ENCODE measurements around the gene EXOC7. TPM values are rescaled to one million over a fixed set of nuclear protein-coding genes. Genes with fewer than 3 reads are reported as not detected.
A peak's percentile ranks its signal among the peaks of the same experiment; 100 is the strongest.

EXOC7 gene
- total and polyA plus RNA-seq, 4 donors: 25.7 to 138 (median 100) TPM

DNA sequence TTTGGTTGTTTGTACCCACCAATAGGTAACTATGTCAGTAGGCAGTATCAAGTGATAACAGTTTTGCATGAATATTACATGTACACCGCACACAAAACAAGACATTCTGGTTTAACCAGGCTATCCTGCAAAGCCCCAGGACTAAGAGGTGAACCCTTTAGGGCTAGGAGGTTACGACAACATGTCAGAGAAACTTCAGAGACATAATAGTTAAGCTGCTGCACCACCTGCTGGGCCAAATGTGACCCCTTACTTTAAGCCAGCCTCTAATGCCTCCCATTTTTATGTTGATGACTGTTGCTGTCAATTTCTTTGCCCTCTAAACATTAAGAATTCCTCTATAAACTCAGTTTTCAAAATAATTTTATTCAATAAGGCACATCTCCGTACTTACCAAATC is 46.7 kb downstream of the EXOC7 start:
- no peak for ATAC-seq (ENCODE audit: low FRiP score)
- Histone ChIP-seq H3K4me3 (ENCODE audit: low read length in 2 of 2) (no peak overlapping the region), H3K9me3 (ENCODE audit: control insufficient read depth, low read length) (no peaks in the 10 kb centered on the region), H3K36me3 (ENCODE audit: control insufficient read depth in 1 of 2, insufficient read depth in 2 of 2, low read length in 1 of 2) (peaks cover 9 to 12% of the 10 kb centered on the region in 2 donors), H3K27ac (ENCODE audit: low read depth in 1 of 2, low read length in 2 of 2) (no peak overlapping the region), H3K27me3 (ENCODE audit: control insufficient read depth in 1 of 2, insufficient read depth in 2 of 2, low read length in 1 of 2) (no peaks in the 10 kb centered on the region), H3K4me1 (ENCODE audit: control insufficient read depth in 1 of 2, insufficient read depth in 2 of 2, low read length in 2 of 2) (no peaks in the 10 kb centered on the region)
- DNase-seq: no peak
- intact Hi-C loops (cut with DNase I): no loop called here
- WGBS, 2 donors: 92 to 98% methylated on average over 3 of the region's 3 CpGs

DNA sequence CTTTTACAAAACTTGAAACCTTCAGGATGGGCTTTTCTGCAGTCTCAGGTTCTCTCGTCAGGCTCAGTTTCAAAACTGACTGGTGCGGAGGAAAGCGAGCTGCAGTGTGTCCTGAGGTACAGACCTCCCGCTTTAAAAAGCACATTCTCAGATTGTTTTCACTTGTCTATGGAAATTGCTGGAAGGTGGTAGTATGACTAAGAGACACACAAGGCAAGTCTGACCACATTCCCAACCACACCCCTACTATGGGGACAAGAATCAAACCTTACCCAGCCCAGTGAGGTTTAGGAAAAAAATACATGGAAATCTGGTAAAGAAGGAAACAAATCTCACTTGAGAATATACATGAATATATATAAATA is 49.5 kb downstream of the EXOC7 start:
- peaks cover 5 to 13% of the 10 kb centered on the region in 2 donors for H3K36me3 ChIP-seq (ENCODE audit: control insufficient read depth in 1 of 2, insufficient read depth in 2 of 2, low read length in 1 of 2)
- no peak for ATAC-seq (ENCODE audit: low FRiP score)
- H3K27ac ChIP-seq (ENCODE audit: low read depth in 1 of 2, low read length in 2 of 2): no peak overlapping the region
- 90 to 96% methylated on average over 4 of the region's 4 CpGs for WGBS, 2 donors
- H3K4me1 ChIP-seq (ENCODE audit: control insufficient read depth in 1 of 2, insufficient read depth in 2 of 2, low read length in 2 of 2): no peaks in the 10 kb centered on the region
- intact Hi-C loops (cut with DNase I): no loop called here
- no peaks in the 10 kb centered on the region for H3K9me3 ChIP-seq (ENCODE audit: control insufficient read depth, low read length)
- H3K27me3 ChIP-seq (ENCODE audit: control insufficient read depth in 1 of 2, insufficient read depth in 2 of 2, low read length in 1 of 2): no peaks in the 10 kb centered on the region
- DNase-seq: no peak
- no peak overlapping the region for H3K4me3 ChIP-seq (ENCODE audit: low read length in 2 of 2)

DNA sequence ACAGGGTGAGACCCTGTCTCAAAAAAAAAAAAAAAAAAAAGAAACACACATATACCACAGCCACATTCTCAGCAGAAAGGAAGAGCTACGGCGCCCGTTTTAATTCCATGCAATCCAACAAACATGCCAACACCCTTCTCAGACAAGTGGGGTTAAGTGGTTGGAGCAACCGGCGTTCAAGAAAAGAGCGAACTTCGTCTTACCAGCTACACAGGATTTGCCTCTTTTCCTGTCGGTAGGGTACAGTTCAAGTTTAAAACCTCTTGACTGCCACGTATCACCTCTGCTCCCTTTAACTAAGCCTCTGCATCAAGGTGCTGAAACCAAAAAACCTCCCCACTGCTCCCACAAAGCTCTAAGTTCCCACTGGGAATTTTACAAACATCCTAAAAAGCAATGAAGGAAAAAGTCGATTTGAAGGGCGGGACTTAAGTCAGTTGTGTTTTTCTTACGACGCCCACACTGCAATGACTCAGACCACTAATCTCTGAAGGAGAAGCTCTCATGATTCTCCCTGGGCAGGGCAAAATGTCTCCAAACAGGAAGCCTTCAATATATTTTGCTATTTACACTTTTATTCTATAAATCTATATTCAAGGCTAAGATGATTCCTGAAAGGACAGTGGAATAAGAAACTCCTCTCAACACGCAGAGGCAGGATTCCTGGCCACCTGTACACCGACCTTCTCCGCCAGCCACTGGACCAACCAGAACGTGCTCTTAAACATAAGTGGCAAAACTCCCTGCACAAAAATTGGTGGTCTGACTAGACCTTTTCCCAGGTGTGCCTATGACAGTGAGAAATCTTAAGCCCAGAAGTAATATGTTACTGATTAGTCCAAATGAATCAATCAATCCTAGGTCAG is 50.1 kb downstream of the EXOC7 start:
- no peaks in the 10 kb centered on the region for H3K4me1 ChIP-seq (ENCODE audit: control insufficient read depth in 1 of 2, insufficient read depth in 2 of 2, low read length in 2 of 2)
- no peak overlapping the region for H3K4me3 ChIP-seq (ENCODE audit: low read length in 2 of 2)
- intact Hi-C loops (cut with DNase I): no loop called here
- ATAC-seq (ENCODE audit: low FRiP score) (no peak), DNase-seq (no peak)
- peaks cover 8 to 12% of the 10 kb centered on the region in 2 donors for H3K36me3 ChIP-seq (ENCODE audit: control insufficient read depth in 1 of 2, insufficient read depth in 2 of 2, low read length in 1 of 2)
- H3K27ac ChIP-seq (ENCODE audit: low read depth in 1 of 2, low read length in 2 of 2): no peak overlapping the region
- H3K9me3 ChIP-seq (ENCODE audit: control insufficient read depth, low read length): no peaks in the 10 kb centered on the region
- 78 to 80% methylated on average over 17 of the region's 17 CpGs for WGBS, 2 donors
- no peaks in the 10 kb centered on the region for H3K27me3 ChIP-seq (ENCODE audit: control insufficient read depth in 1 of 2, insufficient read depth in 2 of 2, low read length in 1 of 2)

DNA sequence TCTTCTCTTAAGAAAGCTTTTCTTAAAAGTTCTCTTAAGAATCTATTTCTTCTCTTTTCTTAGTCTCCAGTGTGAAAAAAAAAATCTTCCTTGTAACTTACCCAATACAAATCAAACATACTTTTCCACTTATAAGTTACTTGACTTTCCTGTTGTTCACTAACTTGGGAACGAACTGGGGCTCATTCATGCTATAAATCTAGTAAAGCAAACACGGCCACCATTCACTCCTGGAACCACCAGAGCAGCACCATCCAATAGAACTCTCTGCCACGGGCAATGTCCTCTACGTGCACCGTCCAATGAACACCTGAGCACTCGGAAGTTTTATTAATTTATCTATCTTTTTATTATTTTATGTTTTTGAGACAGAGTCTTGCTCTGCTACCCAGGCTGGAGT is 52.0 kb downstream of the EXOC7 start:
- 66 to 70% methylated on average over 6 of the region's 6 CpGs for WGBS, 2 donors
- DNase-seq (peak in 1 of 2 donors; percentile 0), ATAC-seq (ENCODE audit: low FRiP score) (no peak)
- no peak overlapping the region for H3K4me3 ChIP-seq (ENCODE audit: low read length in 2 of 2)
- H3K4me1 ChIP-seq (ENCODE audit: control insufficient read depth in 1 of 2, insufficient read depth in 2 of 2, low read length in 2 of 2): no peaks in the 10 kb centered on the region
- intact Hi-C loops (cut with DNase I): no loop called here
- no peak overlapping the region for H3K27ac ChIP-seq (ENCODE audit: low read depth in 1 of 2, low read length in 2 of 2)
- no peaks in the 10 kb centered on the region for H3K9me3 ChIP-seq (ENCODE audit: control insufficient read depth, low read length)
- no peaks in the 10 kb centered on the region for H3K27me3 ChIP-seq (ENCODE audit: control insufficient read depth in 1 of 2, insufficient read depth in 2 of 2, low read length in 1 of 2)
- peaks cover 11 to 15% of the 10 kb centered on the region in 2 donors for H3K36me3 ChIP-seq (ENCODE audit: control insufficient read depth in 1 of 2, insufficient read depth in 2 of 2, low read length in 1 of 2)

GRCh38 chr17:76050538-76051467 is 52.8 kb downstream of the EXOC7 start:
- ATAC-seq (ENCODE audit: low FRiP score) (no peak), DNase-seq (peak in 1 of 2 donors; percentile 25)
- H3K4me1 ChIP-seq (ENCODE audit: control insufficient read depth in 1 of 2, insufficient read depth in 2 of 2, low read length in 2 of 2): no peaks in the 10 kb centered on the region
- H3K27me3 ChIP-seq (ENCODE audit: control insufficient read depth in 1 of 2, insufficient read depth in 2 of 2, low read length in 1 of 2): no peaks in the 10 kb centered on the region
- intact Hi-C loops (cut with DNase I): no loop called here
- H3K9me3 ChIP-seq (ENCODE audit: control insufficient read depth, low read length): no peaks in the 10 kb centered on the region
- no peak overlapping the region for H3K27ac ChIP-seq (ENCODE audit: low read depth in 1 of 2, low read length in 2 of 2)
- peaks cover 11 to 15% of the 10 kb centered on the region in 2 donors for H3K36me3 ChIP-seq (ENCODE audit: control insufficient read depth in 1 of 2, insufficient read depth in 2 of 2, low read length in 1 of 2)
- 90 to 91% methylated on average over 11 of the region's 11 CpGs for WGBS, 2 donors
- H3K4me3 ChIP-seq (ENCODE audit: low read length in 2 of 2): no peak overlapping the region

DNA sequence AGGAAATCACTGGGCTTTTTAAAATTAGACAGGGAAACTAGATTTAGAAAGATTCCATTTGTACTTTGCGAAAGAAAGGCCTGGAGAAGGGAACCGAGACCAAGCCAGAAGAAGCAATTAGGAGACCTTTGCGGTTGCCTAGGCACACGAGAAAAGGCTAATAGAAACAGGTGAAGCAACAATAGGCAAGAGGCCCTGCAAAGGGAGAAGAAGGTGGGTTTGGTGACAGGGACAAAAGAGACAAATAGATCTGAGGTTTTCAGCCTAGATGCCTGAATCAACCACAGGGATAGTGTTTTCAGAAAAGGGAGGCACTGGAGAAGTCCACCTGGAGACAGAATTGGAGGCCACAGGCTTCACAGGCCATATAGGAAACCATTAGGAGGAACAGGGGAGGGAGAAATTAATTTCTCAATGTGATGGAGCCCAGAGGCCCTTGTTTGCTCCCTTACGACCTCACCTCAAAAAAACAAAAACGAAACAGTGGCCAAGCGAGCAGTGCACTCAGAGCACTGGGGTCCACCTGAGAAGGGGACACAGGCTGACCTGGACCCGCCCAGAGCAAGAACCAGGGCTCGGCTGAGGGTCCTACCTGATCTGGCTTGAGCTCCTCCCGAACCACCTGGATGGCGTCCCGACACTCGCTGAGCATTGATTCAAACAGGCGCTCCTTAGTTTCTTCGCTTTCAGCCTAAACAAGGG is 53.6 kb downstream of the EXOC7 start:
- peak in 1 of 2 donors; percentile 73 for DNase-seq
- H3K4me1 ChIP-seq (ENCODE audit: control insufficient read depth in 1 of 2, insufficient read depth in 2 of 2, low read length in 2 of 2): no peaks in the 10 kb centered on the region
- peaks cover 12 to 15% of the 10 kb centered on the region in 2 donors for H3K36me3 ChIP-seq (ENCODE audit: control insufficient read depth in 1 of 2, insufficient read depth in 2 of 2, low read length in 1 of 2)
- no peaks in the 10 kb centered on the region for H3K9me3 ChIP-seq (ENCODE audit: control insufficient read depth, low read length)
- H3K4me3 ChIP-seq (ENCODE audit: low read length in 2 of 2): no peak overlapping the region
- intact Hi-C loops (cut with DNase I): no loop called here
- no peak for ATAC-seq (ENCODE audit: low FRiP score)
- 90 to 91% methylated on average over 15 of the region's 15 CpGs for WGBS, 2 donors
- no peak overlapping the region for H3K27ac ChIP-seq (ENCODE audit: low read depth in 1 of 2, low read length in 2 of 2)
- H3K27me3 ChIP-seq (ENCODE audit: control insufficient read depth in 1 of 2, insufficient read depth in 2 of 2, low read length in 1 of 2): no peaks in the 10 kb centered on the region

GRCh38 chr17:76049239-76049638 is 54.3 kb downstream of the EXOC7 start:
- no peak overlapping the region for H3K27ac ChIP-seq (ENCODE audit: low read depth in 1 of 2, low read length in 2 of 2)
- intact Hi-C loops (cut with DNase I): no loop called here
- DNase-seq (no peak), ATAC-seq (ENCODE audit: low FRiP score) (no peak)
- peaks cover 14 to 19% of the 10 kb centered on the region in 2 donors for H3K36me3 ChIP-seq (ENCODE audit: control insufficient read depth in 1 of 2, insufficient read depth in 2 of 2, low read length in 1 of 2)
- no peak overlapping the region for H3K4me3 ChIP-seq (ENCODE audit: low read length in 2 of 2)
- H3K4me1 ChIP-seq (ENCODE audit: control insufficient read depth in 1 of 2, insufficient read depth in 2 of 2, low read length in 2 of 2): no peaks in the 10 kb centered on the region
- H3K27me3 ChIP-seq (ENCODE audit: control insufficient read depth in 1 of 2, insufficient read depth in 2 of 2, low read length in 1 of 2): no peaks in the 10 kb centered on the region
- 84 to 88% methylated on average over 3 of the region's 3 CpGs for WGBS, 2 donors
- H3K9me3 ChIP-seq (ENCODE audit: control insufficient read depth, low read length): no peaks in the 10 kb centered on the region

- Histone ChIP-seq H3K4me3 (ENCODE audit: low read length in 2 of 2) (no peak overlapping the region), H3K36me3 (ENCODE audit: control insufficient read depth in 1 of 2, insufficient read depth in 2 of 2, low read length in 1 of 2) (peaks cover 16 to 20% of the 10 kb centered on the region in 2 donors), H3K4me1 (ENCODE audit: control insufficient read depth in 1 of 2, insufficient read depth in 2 of 2, low read length in 2 of 2) (no peaks in the 10 kb centered on the region), H3K27ac (ENCODE audit: low read depth in 1 of 2, low read length in 2 of 2) (no peak overlapping the region), H3K9me3 (ENCODE audit: control insufficient read depth, low read length) (no peaks in the 10 kb centered on the region), H3K27me3 (ENCODE audit: control insufficient read depth in 1 of 2, insufficient read depth in 2 of 2, low read length in 1 of 2) (no peaks in the 10 kb centered on the region)
- ATAC-seq (ENCODE audit: low FRiP score): no peak
- intact Hi-C loops (cut with DNase I): no loop called here
- WGBS, 2 donors: 84 to 86% methylated on average over 9 of the region's 9 CpGs
- no peak for DNase-seq
These were observed 54.9 kb downstream of the EXOC7 start for GRCh38 chr17:76048711-76049110.

All from aorta (tissue), 5 donors.